DMS114 treated with DMSO at 0.1 percent for 48 hours (cell line): ENCODE data around the gene EPS8L3.

Experiments
- DNase-seq: peaks from one replicate; lab custom pipeline; 2025; ENCODE audit not compliant: unreplicated experiment; lab: John Stamatoyannopoulos, UW

EPS8L3 gene

GRCh38 chr1:109739738-109740614 is 23.7 kb downstream of the EPS8L3 start:
- DNase-seq: peak; percentile 73

GRCh38 chr1:109733236-109733870 is 30.4 kb downstream of the EPS8L3 start:
- DNase-seq: no peak

- no peak for DNase-seq
Observed at GRCh38 chr1:109732390-109732881, 31.3 kb downstream of the EPS8L3 start.

GRCh38 chr1:109730666-109731065 is 33.1 kb downstream of the EPS8L3 start:
- DNase-seq: no peak

- DNase-seq: no peak
Observed at GRCh38 chr1:109728870-109729269, 34.9 kb downstream of the EPS8L3 start.

- no peak for DNase-seq
Observed at GRCh38 chr1:109726728-109727373, 36.9 kb downstream of the EPS8L3 start.

- DNase-seq: no peak
Observed at GRCh38 chr1:109726007-109726406, 37.7 kb downstream of the EPS8L3 start.

- no peak for DNase-seq
Observed at GRCh38 chr1:109725510-109725909, 38.2 kb downstream of the EPS8L3 start.

GRCh38 chr1:109724933-109725332 is 38.8 kb downstream of the EPS8L3 start:
- no peak for DNase-seq

- DNase-seq: no peak
Observed at GRCh38 chr1:109722908-109723691, 40.6 kb downstream of the EPS8L3 start.

- no peak for DNase-seq
Observed at GRCh38 chr1:109721971-109722370, 41.8 kb downstream of the EPS8L3 start.

GRCh38 chr1:109721042-109721441 is 42.7 kb downstream of the EPS8L3 start:
- no peak for DNase-seq

- DNase-seq: no peak
Observed at GRCh38 chr1:109719337-109719837, 44.3 kb downstream of the EPS8L3 start.

- DNase-seq: no peak
Observed at GRCh38 chr1:109718495-109718894, 45.2 kb downstream of the EPS8L3 start.

- no peak for DNase-seq
Observed at GRCh38 chr1:109717729-109718128, 46.0 kb downstream of the EPS8L3 start.

GRCh38 chr1:109716570-109717090 is 47.1 kb downstream of the EPS8L3 start:
- DNase-seq: no peak

GRCh38 chr1:109716121-109716520 is 47.6 kb downstream of the EPS8L3 start:
- no peak for DNase-seq

- DNase-seq: no peak
Observed at GRCh38 chr1:109714661-109715372, 48.9 kb downstream of the EPS8L3 start.

- DNase-seq: no peak
Observed at GRCh38 chr1:109713636-109714035, 50.1 kb downstream of the EPS8L3 start.

GRCh38 chr1:109712321-109712864 is 51.3 kb downstream of the EPS8L3 start:
- no peak for DNase-seq
